ENCODE results near the gene DHRSX. TPM values are rescaled to one million over a fixed set of nuclear protein-coding genes. Genes with fewer than 3 reads are reported as not detected.
A peak's percentile ranks its signal among the peaks of the same experiment; 100 is the strongest.
"Not testable (repeated sequence)": the region's sequence is repeated elsewhere in the genome, so short reads cannot be mapped to it uniquely, and the experiment has no call there.

The DHRSX gene
- total and polyA plus RNA-seq, 2 donors (not counting 1 experiment from before 2014, with no cell fraction given), result 18.8 to 39.0 TPM

- TF ChIP-seq CTCF (IDR thresholded peaks at IDR 0.05), result no peak
- no peak for TF ChIP-seq EZH2 (IDR thresholded peaks at IDR 0.05; ENCODE audit: borderline replicate concordance, insufficient read depth, low read depth, low read length, poor library complexity, severe bottlenecking)
- H3K4me1 Mint-ChIP-seq, result peaks cover 23% of the 10 kb centered on the region
- H3K9me3 ChIP-seq (ENCODE audit: control extremely low read depth in 1 of 3, control insufficient read depth in 2 of 3, insufficient read depth in 1 of 3, low read length in 2 of 3), result peaks cover 0 to 8% (median 3%) of the 10 kb centered on the region in 3 donors
- peak overlapping the region; percentile 62 to 63 for H3K27ac ChIP-seq (ENCODE audit: low read length in 2 of 2)
- peak overlapping the region; percentile 42 for H3K4me2 ChIP-seq (replicated peaks; ENCODE audit: low read depth, low read length, poor library complexity, severe bottlenecking)
- ATAC-seq (ENCODE audit: low read depth) (peak; percentile 75), DNase-seq (peak; percentile 91)
- peak overlapping the region in 2 of 5 experiments; percentile 26 to 37 for H3K4me3 ChIP-seq (ENCODE audit: control extremely low read depth in 1 of 5, extremely low read depth in 1 of 5, insufficient read depth in 1 of 5, low read depth in 2 of 5, low read length in 4 of 5)
- H3K4me1 ChIP-seq (ENCODE audit: control insufficient read depth in 2 of 2, insufficient read depth in 2 of 2, low read length in 2 of 2), result peaks cover 32 to 37% of the 10 kb centered on the region in 2 donors
- H3K79me2 ChIP-seq (ENCODE audit: control insufficient read depth, insufficient read depth, low read length), result no peaks in the 10 kb centered on the region
- ChIA-PET POLR2A (no interaction called here), CTCF (no interaction called here)
- no peak overlapping the region for H2AFZ ChIP-seq (ENCODE audit: insufficient read depth, low read depth, low read length, poor library complexity, severe bottlenecking)
- 0% methylated on average over 7 of the region's 15 CpGs for WGBS (ENCODE audit: insufficient coverage)
- no peaks in the 10 kb centered on the region for H3K27me3 ChIP-seq (replicated peaks in 1 of 4; ENCODE audit: control extremely low read depth in 1 of 4, control insufficient read depth in 3 of 4, insufficient read depth in 4 of 4, low read length in 3 of 4)
- H3K27ac Mint-ChIP-seq, result no peak overlapping the region
- H3K27me3 Mint-ChIP-seq, result peaks cover under 1% of the 10 kb centered on the region
- no peaks in the 10 kb centered on the region for H3K36me3 ChIP-seq (replicated peaks in 1 of 2; ENCODE audit: control extremely low read depth in 1 of 2, control insufficient read depth in 1 of 2, extremely low read depth in 1 of 2, insufficient read depth in 2 of 2, low read length in 1 of 2)
- no peaks in the 10 kb centered on the region for H4K20me1 ChIP-seq (ENCODE audit: control insufficient read depth, insufficient read depth, low read length, poor library complexity, severe bottlenecking)
- H3K9me3 Mint-ChIP-seq (ENCODE audit: insufficient read depth), result peaks cover 2% of the 10 kb centered on the region
- peak overlapping the region; percentile 12 for H3K9ac ChIP-seq (ENCODE audit: low read length)
- intact Hi-C loops (cut with micrococcal nuclease), result loop anchor here (10.0 kb wide), 1 partner anchor 1127 kb away; the partner anchor contains the start of gene SLC25A6
- no peak overlapping the region for H3K4me3 Mint-ChIP-seq
Measured at GRCh38 chrX:2521092-2521926, 20.5 kb upstream of the DHRSX start.

GRCh38 chrX:2520539-2520938, 19.8 kb upstream of the DHRSX start:
- Histone ChIP-seq H3K4me3 (ENCODE audit: control extremely low read depth in 1 of 5, extremely low read depth in 1 of 5, insufficient read depth in 1 of 5, low read depth in 2 of 5, low read length in 4 of 5) (no peak overlapping the region), H3K27ac (ENCODE audit: low read length in 2 of 2) (peak overlapping the region; percentile 62 to 63), H3K79me2 (ENCODE audit: control insufficient read depth, insufficient read depth, low read length) (no peaks in the 10 kb centered on the region), H3K4me2 (replicated peaks; ENCODE audit: low read depth, low read length, poor library complexity, severe bottlenecking) (peak overlapping the region; percentile 42), H4K20me1 (ENCODE audit: control insufficient read depth, insufficient read depth, low read length, poor library complexity, severe bottlenecking) (no peaks in the 10 kb centered on the region), H3K4me1 (ENCODE audit: control insufficient read depth in 2 of 2, insufficient read depth in 2 of 2, low read length in 2 of 2) (peaks cover 37 to 42% of the 10 kb centered on the region in 2 donors), H3K36me3 (replicated peaks in 1 of 2; ENCODE audit: control extremely low read depth in 1 of 2, control insufficient read depth in 1 of 2, extremely low read depth in 1 of 2, insufficient read depth in 2 of 2, low read length in 1 of 2) (no peaks in the 10 kb centered on the region), H2AFZ (ENCODE audit: insufficient read depth, low read depth, low read length, poor library complexity, severe bottlenecking) (no peak overlapping the region), H3K27me3 (replicated peaks in 1 of 4; ENCODE audit: control extremely low read depth in 1 of 4, control insufficient read depth in 3 of 4, insufficient read depth in 4 of 4, low read length in 3 of 4) (no peaks in the 10 kb centered on the region), H3K9me3 (ENCODE audit: control extremely low read depth in 1 of 3, control insufficient read depth in 2 of 3, insufficient read depth in 1 of 3, low read length in 2 of 3) (no peaks in the 10 kb centered on the region), H3K9ac (ENCODE audit: low read length) (no peak overlapping the region)
- TF ChIP-seq CTCF (IDR thresholded peaks at IDR 0.05) (no peak), EZH2 (IDR thresholded peaks at IDR 0.05; ENCODE audit: borderline replicate concordance, insufficient read depth, low read depth, low read length, poor library complexity, severe bottlenecking) (no peak)
- POLR2A ChIA-PET, result no interaction called here
- CTCF ChIA-PET, result no interaction called here
- no peaks in the 10 kb centered on the region for H3K27me3 Mint-ChIP-seq
- no peak for ATAC-seq (ENCODE audit: low read depth)
- no peak for DNase-seq
- no peak overlapping the region for H3K27ac Mint-ChIP-seq
- H3K9me3 Mint-ChIP-seq (ENCODE audit: insufficient read depth), result no peaks in the 10 kb centered on the region
- WGBS (ENCODE audit: insufficient coverage), result 99% methylated on average over 8 of the region's 8 CpGs
- intact Hi-C loops (cut with micrococcal nuclease), result loop anchor here (10.0 kb wide), 1 partner anchor 1126 kb away; the partner anchor contains the start of gene SLC25A6
- H3K4me3 Mint-ChIP-seq, result no peak overlapping the region
- peaks cover 25% of the 10 kb centered on the region for H3K4me1 Mint-ChIP-seq

- H3K4me3 ChIP-seq (ENCODE audit: control extremely low read depth in 1 of 5, extremely low read depth in 1 of 5, insufficient read depth in 1 of 5, low read depth in 2 of 5, low read length in 4 of 5); H3K79me2 ChIP-seq (ENCODE audit: control insufficient read depth, insufficient read depth, low read length); H3K4me2 ChIP-seq (replicated peaks; ENCODE audit: low read depth, low read length, poor library complexity, severe bottlenecking); ATAC-seq (ENCODE audit: low read depth); DNase-seq; H3K27me3 Mint-ChIP-seq; H3K36me3 ChIP-seq (replicated peaks in 1 of 2; ENCODE audit: control extremely low read depth in 1 of 2, control insufficient read depth in 1 of 2, extremely low read depth in 1 of 2, insufficient read depth in 2 of 2, low read length in 1 of 2); H3K27me3 ChIP-seq (replicated peaks in 1 of 4; ENCODE audit: control extremely low read depth in 1 of 4, control insufficient read depth in 3 of 4, insufficient read depth in 4 of 4, low read length in 3 of 4); H2AFZ ChIP-seq (ENCODE audit: insufficient read depth, low read depth, low read length, poor library complexity, severe bottlenecking); H3K27ac ChIP-seq (ENCODE audit: low read length in 2 of 2); CTCF ChIA-PET; H3K27ac Mint-ChIP-seq; POLR2A ChIA-PET; H3K9me3 Mint-ChIP-seq (ENCODE audit: insufficient read depth); H4K20me1 ChIP-seq (ENCODE audit: control insufficient read depth, insufficient read depth, low read length, poor library complexity, severe bottlenecking); H3K9ac ChIP-seq (ENCODE audit: low read length); H3K9me3 ChIP-seq (ENCODE audit: control extremely low read depth in 1 of 3, control insufficient read depth in 2 of 3, insufficient read depth in 1 of 3, low read length in 2 of 3); H3K4me3 Mint-ChIP-seq: not testable (repeated sequence)
- H3K4me1 ChIP-seq (ENCODE audit: control insufficient read depth in 2 of 2, insufficient read depth in 2 of 2, low read length in 2 of 2), result peaks cover 42 to 51% of the 10 kb centered on the region in 2 donors
- intact Hi-C loops (cut with micrococcal nuclease), result loop anchor here (5.0 to 10.0 kb wide), 3 partner anchors 73 to 1125 kb away; partner anchors contain the start of gene SLC25A6
- peaks cover 29% of the 10 kb centered on the region for H3K4me1 Mint-ChIP-seq
- WGBS (ENCODE audit: insufficient coverage), result 90% methylated on average over 3 of the region's 3 CpGs
Measured at GRCh38 chrX:2519638-2520037, 18.9 kb upstream of the DHRSX start.
